ENCODE measurements around the gene H1-8.

The H1-8 gene

GRCh38 chr3:129563332-129563731 lies 20.4 kb downstream of the H1-8 start:
- TF ChIP-seq EGR1 (IDR thresholded peaks at IDR 0.05) = no peak
- no peak for TF ChIP-seq TAF1 (IDR thresholded peaks at IDR 0.05; ENCODE audit: low read depth)
- TF ChIP-seq MAX (IDR thresholded peaks at IDR 0.05) = no peak
- TF ChIP-seq EP300 (IDR thresholded peaks at IDR 0.05; ENCODE audit: borderline replicate concordance) = no peak
- no peak for TF ChIP-seq TEAD4 (IDR thresholded peaks at IDR 0.05)

GRCh38 chr3:129563850-129564535 lies 21.0 kb downstream of the H1-8 start:
- TF ChIP-seq TEAD4 (IDR thresholded peaks at IDR 0.05) = no peak
- no peak for TF ChIP-seq TAF1 (IDR thresholded peaks at IDR 0.05; ENCODE audit: low read depth)
- TF ChIP-seq CEBPB (IDR thresholded peaks at IDR 0.05) = no peak
- TF ChIP-seq RAD21 (IDR thresholded peaks at IDR 0.05; ENCODE audit: low read depth) = no peak

GRCh38 chr3:129564981-129565644 lies 22.1 kb downstream of the H1-8 start:
- TF ChIP-seq NFIC (IDR thresholded peaks at IDR 0.05) (no peak), MAX (IDR thresholded peaks at IDR 0.05) (no peak), TEAD4 (IDR thresholded peaks at IDR 0.05) (no peak), EP300 (IDR thresholded peaks at IDR 0.05; ENCODE audit: borderline replicate concordance) (no peak), ZBTB7A (IDR thresholded peaks at IDR 0.05; ENCODE audit: low read depth) (no peak), TCF12 (IDR thresholded peaks at IDR 0.05; ENCODE audit: low read depth) (no peak), USF1 (IDR thresholded peaks at IDR 0.05) (no peak), FOXM1 (IDR thresholded peaks at IDR 0.05; ENCODE audit: borderline replicate concordance, low read depth) (no peak), YY1 (IDR thresholded peaks at IDR 0.05; ENCODE audit: low read depth) (no peak), CREB1 (IDR thresholded peaks at IDR 0.05; ENCODE audit: low read depth) (no peak), REST (IDR thresholded peaks at IDR 0.05; ENCODE audit: low read depth) (no peak), RAD21 (IDR thresholded peaks at IDR 0.05; ENCODE audit: low read depth) (no peak), CEBPB (IDR thresholded peaks at IDR 0.05) (no peak), EGR1 (IDR thresholded peaks at IDR 0.05) (no peak), TAF1 (IDR thresholded peaks at IDR 0.05; ENCODE audit: low read depth) (no peak)

- TF ChIP-seq REST (IDR thresholded peaks at IDR 0.05; ENCODE audit: low read depth) = no peak
- TF ChIP-seq ZBTB7A (IDR thresholded peaks at IDR 0.05; ENCODE audit: low read depth) = no peak
- no peak for TF ChIP-seq YY1 (IDR thresholded peaks at IDR 0.05; ENCODE audit: low read depth)
- TF ChIP-seq EP300 (IDR thresholded peaks at IDR 0.05; ENCODE audit: borderline replicate concordance) = no peak
- no peak for TF ChIP-seq CREB1 (IDR thresholded peaks at IDR 0.05; ENCODE audit: low read depth)
- TF ChIP-seq TEAD4 (IDR thresholded peaks at IDR 0.05) = no peak
- no peak for TF ChIP-seq CEBPB (IDR thresholded peaks at IDR 0.05)
- TF ChIP-seq NFIC (IDR thresholded peaks at IDR 0.05) = no peak
- TF ChIP-seq EGR1 (IDR thresholded peaks at IDR 0.05) = no peak
Measured at GRCh38 chr3:129565902-129566301, 22.9 kb downstream of the H1-8 start.

GRCh38 chr3:129567176-129567705 lies 24.3 kb downstream of the H1-8 start:
- TF ChIP-seq TCF12 (IDR thresholded peaks at IDR 0.05; ENCODE audit: low read depth) = no peak
- TF ChIP-seq RAD21 (IDR thresholded peaks at IDR 0.05; ENCODE audit: low read depth) = no peak
- no peak for TF ChIP-seq REST (IDR thresholded peaks at IDR 0.05; ENCODE audit: low read depth)
- no peak for TF ChIP-seq USF1 (IDR thresholded peaks at IDR 0.05)

Measured in Ishikawa (cell line).